ENCODE measurements around the gene VIPR1. TPM values are rescaled to one million over a fixed set of nuclear protein-coding genes. Genes with fewer than 3 reads are reported as not detected.

Gene VIPR1
- total RNA-seq, 2 donors from 2014 or later, result 74.2 to 98.0 TPM

DNA sequence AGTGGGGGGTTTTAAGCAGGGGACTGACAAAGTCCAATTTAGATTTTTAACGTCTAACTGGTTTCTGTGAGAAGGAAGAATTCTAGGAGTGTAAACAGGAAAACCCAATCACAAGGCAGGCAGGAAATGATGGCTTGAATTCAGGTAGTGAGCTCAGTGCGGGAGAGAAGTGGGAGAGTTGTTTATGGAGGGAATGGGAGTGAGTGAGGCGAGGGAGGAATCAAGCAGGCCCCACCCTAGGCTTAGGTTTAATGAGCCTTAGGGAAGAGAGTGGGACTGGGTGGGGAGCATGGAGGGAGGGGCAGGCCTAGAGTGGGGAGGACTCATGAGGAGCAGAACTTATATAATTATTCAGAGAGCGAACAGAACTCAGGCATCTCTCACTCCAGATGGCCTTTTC, 17.9 kb downstream of the VIPR1 start:
- H3K27me3 ChIP-seq, result no peaks in the 10 kb centered on the region
- H3K36me3 ChIP-seq, result no peaks in the 10 kb centered on the region
- DNase-seq, result peak; percentile 71
- TF ChIP-seq, protein P1, sequence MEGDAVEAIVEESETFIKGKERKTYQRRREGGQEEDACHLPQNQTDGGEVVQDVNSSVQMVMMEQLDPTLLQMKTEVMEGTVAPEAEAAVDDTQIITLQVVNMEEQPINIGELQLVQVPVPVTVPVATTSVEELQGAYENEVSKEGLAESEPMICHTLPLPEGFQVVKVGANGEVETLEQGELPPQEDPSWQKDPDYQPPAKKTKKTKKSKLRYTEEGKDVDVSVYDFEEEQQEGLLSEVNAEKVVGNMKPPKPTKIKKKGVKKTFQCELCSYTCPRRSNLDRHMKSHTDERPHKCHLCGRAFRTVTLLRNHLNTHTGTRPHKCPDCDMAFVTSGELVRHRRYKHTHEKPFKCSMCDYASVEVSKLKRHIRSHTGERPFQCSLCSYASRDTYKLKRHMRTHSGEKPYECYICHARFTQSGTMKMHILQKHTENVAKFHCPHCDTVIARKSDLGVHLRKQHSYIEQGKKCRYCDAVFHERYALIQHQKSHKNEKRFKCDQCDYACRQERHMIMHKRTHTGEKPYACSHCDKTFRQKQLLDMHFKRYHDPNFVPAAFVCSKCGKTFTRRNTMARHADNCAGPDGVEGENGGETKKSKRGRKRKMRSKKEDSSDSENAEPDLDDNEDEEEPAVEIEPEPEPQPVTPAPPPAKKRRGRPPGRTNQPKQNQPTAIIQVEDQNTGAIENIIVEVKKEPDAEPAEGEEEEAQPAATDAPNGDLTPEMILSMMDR (IDR thresholded peaks at IDR 0.05), result no peak
- peak overlapping the region; percentile 35 for H3K27ac ChIP-seq
- peak overlapping the region in 1 of 2 donors; percentile 22 for H3K9ac ChIP-seq (ENCODE audit: low read depth in 2 of 2, low read length in 2 of 2)
- no peaks in the 10 kb centered on the region for H3K9me3 ChIP-seq
- no peak overlapping the region for H3K4me3 ChIP-seq
- peaks cover 16% of the 10 kb centered on the region for H3K4me1 ChIP-seq
- intact Hi-C loops (cut with DNase I), result no loop called here

DNA sequence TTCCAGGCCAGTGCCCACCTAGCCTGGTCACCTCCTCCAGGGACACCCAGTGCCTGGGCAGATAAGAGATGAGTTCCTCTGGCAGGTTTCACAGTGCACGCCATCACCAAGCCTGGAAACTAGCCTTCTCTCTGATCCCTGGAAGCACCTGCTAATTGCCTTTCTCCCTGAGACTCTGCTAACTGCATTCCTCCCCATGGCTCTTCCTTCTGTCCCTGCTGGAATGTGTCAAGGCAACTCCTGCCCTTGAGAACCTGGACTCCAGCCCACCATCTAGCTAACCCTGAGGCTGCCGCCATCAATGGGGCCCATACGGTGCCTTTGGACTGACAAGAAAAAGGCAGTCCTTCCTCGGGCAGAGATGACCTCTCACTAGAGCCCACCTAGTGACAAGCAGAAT, 18.5 kb downstream of the VIPR1 start:
- no peak overlapping the region for H3K27ac ChIP-seq
- DNase-seq, result no peak
- H3K36me3 ChIP-seq, result no peaks in the 10 kb centered on the region
- no peaks in the 10 kb centered on the region for H3K27me3 ChIP-seq
- intact Hi-C loops (cut with DNase I), result no loop called here
- H3K4me3 ChIP-seq, result no peak overlapping the region
- TF ChIP-seq, protein P1 (IDR thresholded peaks at IDR 0.05), result no peak
- H3K9ac ChIP-seq (ENCODE audit: low read depth in 2 of 2, low read length in 2 of 2), result peak overlapping the region in 1 of 2 donors; percentile 22
- no peaks in the 10 kb centered on the region for H3K9me3 ChIP-seq
- peaks cover 12% of the 10 kb centered on the region for H3K4me1 ChIP-seq

DNA sequence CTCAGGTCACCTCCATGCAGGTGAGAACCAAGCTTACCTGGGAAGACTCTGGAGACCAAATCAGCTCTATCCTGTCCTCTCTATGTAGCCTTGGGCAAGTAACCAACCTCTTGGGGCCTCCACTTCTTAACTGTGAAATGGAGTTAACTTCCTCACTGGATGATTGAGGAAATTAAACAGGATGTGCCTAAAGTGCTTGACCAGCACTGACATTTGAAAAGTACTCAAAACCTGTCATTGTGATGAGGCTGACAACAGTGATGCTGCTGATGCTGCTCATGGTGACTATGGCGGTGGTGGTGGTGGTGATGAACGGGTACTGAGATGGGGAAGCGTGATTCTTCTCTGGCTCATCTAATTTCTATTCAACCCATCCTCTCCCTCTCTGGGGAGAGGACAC, 22.3 kb downstream of the VIPR1 start:
- DNase-seq, result no peak
- H3K9ac ChIP-seq (ENCODE audit: low read depth in 2 of 2, low read length in 2 of 2), result no peak overlapping the region
- intact Hi-C loops (cut with DNase I), result no loop called here
- H3K27me3 ChIP-seq, result no peaks in the 10 kb centered on the region
- H3K4me1 ChIP-seq, result no peaks in the 10 kb centered on the region
- H3K27ac ChIP-seq, result no peak overlapping the region
- H3K4me3 ChIP-seq, result no peak overlapping the region
- H3K9me3 ChIP-seq, result no peaks in the 10 kb centered on the region
- TF ChIP-seq, protein P1 (IDR thresholded peaks at IDR 0.05), result no peak
- no peaks in the 10 kb centered on the region for H3K36me3 ChIP-seq

DNA sequence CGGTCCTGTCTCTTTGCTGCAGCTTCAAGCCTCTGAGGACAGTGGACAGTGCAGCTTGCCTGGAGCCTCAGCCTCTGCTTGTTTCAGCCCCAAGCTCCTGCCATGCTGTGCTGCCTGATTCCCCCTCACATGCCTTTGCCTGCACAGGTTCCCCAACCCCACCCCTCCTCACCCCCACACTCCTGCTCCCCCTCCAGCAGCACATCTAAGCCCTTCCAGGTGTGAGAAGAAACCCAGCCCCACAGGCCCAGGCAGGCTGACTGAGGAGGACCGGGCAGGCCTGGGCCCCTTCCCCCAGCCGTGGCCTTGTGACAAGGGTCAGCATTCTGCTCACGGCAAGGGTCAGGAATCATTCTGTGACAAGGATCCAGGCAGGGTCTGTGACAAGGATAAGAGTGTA, 22.8 kb downstream of the VIPR1 start:
- Histone ChIP-seq H3K36me3 (no peaks in the 10 kb centered on the region), H3K4me3 (no peak overlapping the region), H3K4me1 (no peaks in the 10 kb centered on the region), H3K27me3 (no peaks in the 10 kb centered on the region), H3K27ac (no peak overlapping the region), H3K9ac (ENCODE audit: low read depth in 2 of 2, low read length in 2 of 2) (no peak overlapping the region), H3K9me3 (no peaks in the 10 kb centered on the region)
- TF ChIP-seq, protein P1 (IDR thresholded peaks at IDR 0.05), result no peak
- intact Hi-C loops (cut with DNase I), result no loop called here
- DNase-seq, result no peak

DNA sequence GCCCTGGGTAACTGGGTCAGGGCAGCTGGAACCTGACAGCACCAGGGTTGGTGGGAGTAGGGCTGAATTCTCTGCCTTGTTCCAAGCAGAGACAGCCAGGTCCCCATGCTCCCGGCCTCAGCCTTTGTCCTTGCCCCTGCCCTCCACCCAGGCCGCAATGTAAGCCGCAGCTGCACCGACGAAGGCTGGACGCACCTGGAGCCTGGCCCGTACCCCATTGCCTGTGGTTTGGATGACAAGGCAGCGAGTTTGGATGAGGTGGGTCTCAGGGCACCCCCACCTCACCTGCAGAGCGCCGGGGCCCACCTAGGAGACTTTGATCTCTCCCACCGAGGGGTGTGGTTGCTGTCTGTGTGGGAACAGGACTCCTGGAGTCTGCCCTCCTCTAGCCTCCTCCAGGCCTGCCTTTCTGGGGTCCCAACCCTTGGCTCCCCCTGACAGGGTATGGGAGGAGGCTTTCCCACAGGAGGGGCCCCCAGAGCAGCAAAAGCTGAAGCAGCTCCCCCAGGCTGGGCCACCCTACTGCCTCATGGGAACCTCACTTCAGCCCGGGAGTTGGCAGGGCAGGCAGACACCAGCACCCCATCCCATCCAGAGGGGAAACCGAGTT, 23.4 kb downstream of the VIPR1 start:
- Histone ChIP-seq H3K27me3 (no peaks in the 10 kb centered on the region), H3K4me1 (no peaks in the 10 kb centered on the region), H3K9me3 (no peaks in the 10 kb centered on the region), H3K9ac (ENCODE audit: low read depth in 2 of 2, low read length in 2 of 2) (no peak overlapping the region), H3K4me3 (no peak overlapping the region), H3K36me3 (no peaks in the 10 kb centered on the region), H3K27ac (no peak overlapping the region)
- intact Hi-C loops (cut with DNase I), result no loop called here
- TF ChIP-seq, protein P1 (IDR thresholded peaks at IDR 0.05), result no peak
- no peak for DNase-seq

Data from colonic mucosa (tissue), 4 donors.